ENCODE data around the gene TLCD2. TPM values are rescaled to one million over a fixed set of nuclear protein-coding genes. Genes with fewer than 3 reads are reported as not detected.
"Not testable (repeated sequence)": the region's sequence is repeated elsewhere in the genome, so short reads cannot be mapped to it uniquely, and the experiment has no call there.

Gene TLCD2
- total and polyA plus RNA-seq, 5 donors from 2014 or later, result 0.03 to 0.35 (median 0.17) TPM; not detected in 2

DNA sequence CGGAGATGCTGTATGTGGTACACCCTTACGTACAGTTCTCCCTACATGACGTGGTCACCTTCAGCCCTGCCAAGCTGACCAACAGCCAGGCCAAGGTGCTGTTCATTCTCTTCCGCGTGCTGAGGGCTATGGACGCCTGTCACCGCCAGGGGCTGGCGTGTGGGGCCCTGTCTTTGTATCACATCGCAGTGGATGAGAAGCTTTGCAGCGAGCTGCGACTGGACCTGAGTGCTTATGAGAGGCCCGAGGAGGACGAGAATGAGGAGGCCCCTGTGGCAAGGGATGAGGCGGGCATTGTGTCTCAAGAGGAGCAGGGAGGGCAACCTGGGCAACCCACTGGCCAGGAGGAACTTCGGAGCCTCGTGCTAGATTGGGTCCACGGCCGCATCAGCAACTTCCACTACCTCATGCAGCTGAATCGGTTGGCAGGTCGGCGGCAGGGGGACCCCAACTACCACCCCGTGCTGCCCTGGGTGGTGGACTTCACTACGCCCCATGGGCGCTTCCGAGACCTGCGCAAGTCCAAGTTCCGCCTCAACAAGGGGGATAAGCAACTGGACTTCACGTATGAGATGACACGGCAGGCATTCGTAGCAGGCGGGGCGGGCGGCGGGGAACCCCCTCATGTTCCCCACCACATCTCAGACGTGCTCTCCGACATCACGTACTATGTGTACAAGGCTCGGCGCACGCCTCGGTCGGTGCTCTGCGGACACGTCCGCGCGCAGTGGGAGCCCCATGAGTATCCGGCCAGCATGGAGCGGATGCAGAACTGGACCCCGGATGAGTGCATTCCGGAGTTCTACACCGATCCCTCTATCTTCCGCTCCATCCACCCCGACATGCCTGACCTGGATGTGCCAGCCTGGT lies 15.7 kb upstream of the TLCD2 start:
- H3K9me3 Mint-ChIP-seq, result no peaks in the 10 kb centered on the region
- Histone ChIP-seq H3K4me3 (ENCODE audit: low read depth, low read length) (peak overlapping the region; percentile 6), H3K9me3 (ENCODE audit: control insufficient read depth in 2 of 2, low read length in 2 of 2) (no peaks in the 10 kb centered on the region), H3K4me1 (ENCODE audit: control insufficient read depth, insufficient read depth, low read length, poor library complexity, severe bottlenecking) (peaks cover 55% of the 10 kb centered on the region), H3K36me3 (ENCODE audit: control insufficient read depth, insufficient read depth, low read length) (peaks cover 19% of the 10 kb centered on the region), H3K27ac (ENCODE audit: insufficient read depth, low read length, poor library complexity, severe bottlenecking) (no peak overlapping the region), H3K27me3 (ENCODE audit: control insufficient read depth, insufficient read depth, low read length) (no peaks in the 10 kb centered on the region)
- H3K4me1 Mint-ChIP-seq, result peaks cover 2 to 54% (median 14%) of the 10 kb centered on the region in 4 donors
- H3K27ac Mint-ChIP-seq, result peak overlapping the region in 2 of 3 donors; percentile 44 to 77
- H3K27me3 Mint-ChIP-seq, result no peaks in the 10 kb centered on the region
- ATAC-seq (ENCODE audit: low read depth in 2 of 2) (no peak), DNase-seq (no peak)
- peak overlapping the region; percentile 77 to 85 (median 82) for H3K4me3 Mint-ChIP-seq
- peaks cover 7% of the 10 kb centered on the region for H3K36me3 Mint-ChIP-seq

GRCh38 chr17:1724869-1725641 lies 14.9 kb upstream of the TLCD2 start:
- Histone ChIP-seq H3K27me3 (ENCODE audit: control insufficient read depth, insufficient read depth, low read length) (no peaks in the 10 kb centered on the region), H3K36me3 (ENCODE audit: control insufficient read depth, insufficient read depth, low read length) (peaks cover 17% of the 10 kb centered on the region), H3K4me3 (ENCODE audit: low read depth, low read length) (peak overlapping the region; percentile 6), H3K4me1 (ENCODE audit: control insufficient read depth, insufficient read depth, low read length, poor library complexity, severe bottlenecking) (peaks cover 59% of the 10 kb centered on the region), H3K27ac (ENCODE audit: insufficient read depth, low read length, poor library complexity, severe bottlenecking) (no peak overlapping the region), H3K9me3 (ENCODE audit: control insufficient read depth in 2 of 2, low read length in 2 of 2) (no peaks in the 10 kb centered on the region)
- Mint-ChIP-seq H3K36me3 (peaks cover 7% of the 10 kb centered on the region), H3K9me3 (no peaks in the 10 kb centered on the region), H3K27me3 (no peaks in the 10 kb centered on the region), H3K4me3 (peak overlapping the region; percentile 65 to 85 (median 82)), H3K27ac (peak overlapping the region in 2 of 3 donors; percentile 44 to 77), H3K4me1 (peaks cover 5 to 60% (median 18%) of the 10 kb centered on the region in 4 donors)
- ATAC-seq (ENCODE audit: low read depth in 2 of 2) (peak; percentile 41 to 60), DNase-seq (peak in 1 of 3 donors; percentile 37)

GRCh38 chr17:1724351-1724868 lies 14.2 kb upstream of the TLCD2 start, which contains the start of gene WDR81:
Gene WDR81 (plus strand): TSS chr17:1724704. CDS start chr17:1724960, 256 bp downstream.
- ATAC-seq (ENCODE audit: low read depth in 2 of 2) (peak; percentile 84), DNase-seq (peak; percentile 84 to 92 (median 85))
- peak within 1 kb of the TSS; percentile 85 to 93 (median 88) for H3K4me3 Mint-ChIP-seq
- Histone ChIP-seq H3K4me3 (ENCODE audit: low read depth, low read length) (peak within 1 kb of the TSS; percentile 6), H3K36me3 (ENCODE audit: control insufficient read depth, insufficient read depth, low read length) (peaks cover 16% of the 10 kb centered on the region), H3K27ac (ENCODE audit: insufficient read depth, low read length, poor library complexity, severe bottlenecking) (peak within 1 kb of the TSS; percentile 77), H3K9me3 (ENCODE audit: control insufficient read depth in 2 of 2, low read length in 2 of 2) (no peaks in the 10 kb centered on the region), H3K4me1 (ENCODE audit: control insufficient read depth, insufficient read depth, low read length, poor library complexity, severe bottlenecking) (peaks cover 59% of the 10 kb centered on the region), H3K27me3 (ENCODE audit: control insufficient read depth, insufficient read depth, low read length) (no peaks in the 10 kb centered on the region)
- peaks cover 2% of the 10 kb centered on the region for H3K36me3 Mint-ChIP-seq
- no peaks in the 10 kb centered on the region for H3K27me3 Mint-ChIP-seq
- peaks cover 5 to 54% (median 15%) of the 10 kb centered on the region in 4 donors for H3K4me1 Mint-ChIP-seq
- H3K27ac Mint-ChIP-seq, result peak within 1 kb of the TSS; percentile 65 to 85 (median 77)
- no peaks in the 10 kb centered on the region for H3K9me3 Mint-ChIP-seq

- H3K4me3 Mint-ChIP-seq, result peak overlapping the region in 1 of 4 donors; percentile 88
- H3K27ac Mint-ChIP-seq, result peak overlapping the region in 2 of 3 donors; percentile 14 to 88
- H3K4me1 ChIP-seq (ENCODE audit: control insufficient read depth, insufficient read depth, low read length, poor library complexity, severe bottlenecking), result peaks cover 55% of the 10 kb centered on the region
- DNase-seq; H3K9me3 Mint-ChIP-seq; H3K4me3 ChIP-seq (ENCODE audit: low read depth, low read length); H3K27me3 ChIP-seq (ENCODE audit: control insufficient read depth, insufficient read depth, low read length); H3K9me3 ChIP-seq (ENCODE audit: control insufficient read depth in 2 of 2, low read length in 2 of 2); H3K27me3 Mint-ChIP-seq; H3K36me3 Mint-ChIP-seq; ATAC-seq (ENCODE audit: low read depth in 2 of 2); H3K36me3 ChIP-seq (ENCODE audit: control insufficient read depth, insufficient read depth, low read length); H3K27ac ChIP-seq (ENCODE audit: insufficient read depth, low read length, poor library complexity, severe bottlenecking): not testable (repeated sequence)
- H3K4me1 Mint-ChIP-seq, result peaks cover 5 to 52% (median 20%) of the 10 kb centered on the region in 4 donors
Observed at GRCh38 chr17:1722022-1722421, 11.8 kb upstream of the TLCD2 start.

GRCh38 chr17:1720856-1721386 lies 10.7 kb upstream of the TLCD2 start:
- H3K4me3 ChIP-seq (ENCODE audit: low read depth, low read length), result no peak overlapping the region
- H3K4me1 Mint-ChIP-seq, result peaks cover 5 to 55% (median 21%) of the 10 kb centered on the region in 4 donors
- ATAC-seq (ENCODE audit: low read depth in 2 of 2) (no peak), DNase-seq (peak; percentile 56 to 82 (median 72))
- H3K9me3 Mint-ChIP-seq, result no peaks in the 10 kb centered on the region
- H3K27me3 ChIP-seq (ENCODE audit: control insufficient read depth, insufficient read depth, low read length), result no peaks in the 10 kb centered on the region
- H3K36me3 Mint-ChIP-seq, result no peaks in the 10 kb centered on the region
- no peaks in the 10 kb centered on the region for H3K9me3 ChIP-seq (ENCODE audit: control insufficient read depth in 2 of 2, low read length in 2 of 2)
- H3K27ac Mint-ChIP-seq, result peak overlapping the region in 2 of 3 donors; percentile 20 to 88
- H3K27me3 Mint-ChIP-seq, result peaks cover 7% of the 10 kb centered on the region
- H3K4me1 ChIP-seq (ENCODE audit: control insufficient read depth, insufficient read depth, low read length, poor library complexity, severe bottlenecking), result peaks cover 50% of the 10 kb centered on the region
- peak overlapping the region; percentile 35 to 91 (median 68) for H3K4me3 Mint-ChIP-seq
- H3K36me3 ChIP-seq (ENCODE audit: control insufficient read depth, insufficient read depth, low read length), result no peaks in the 10 kb centered on the region
- no peak overlapping the region for H3K27ac ChIP-seq (ENCODE audit: insufficient read depth, low read length, poor library complexity, severe bottlenecking)

DNA sequence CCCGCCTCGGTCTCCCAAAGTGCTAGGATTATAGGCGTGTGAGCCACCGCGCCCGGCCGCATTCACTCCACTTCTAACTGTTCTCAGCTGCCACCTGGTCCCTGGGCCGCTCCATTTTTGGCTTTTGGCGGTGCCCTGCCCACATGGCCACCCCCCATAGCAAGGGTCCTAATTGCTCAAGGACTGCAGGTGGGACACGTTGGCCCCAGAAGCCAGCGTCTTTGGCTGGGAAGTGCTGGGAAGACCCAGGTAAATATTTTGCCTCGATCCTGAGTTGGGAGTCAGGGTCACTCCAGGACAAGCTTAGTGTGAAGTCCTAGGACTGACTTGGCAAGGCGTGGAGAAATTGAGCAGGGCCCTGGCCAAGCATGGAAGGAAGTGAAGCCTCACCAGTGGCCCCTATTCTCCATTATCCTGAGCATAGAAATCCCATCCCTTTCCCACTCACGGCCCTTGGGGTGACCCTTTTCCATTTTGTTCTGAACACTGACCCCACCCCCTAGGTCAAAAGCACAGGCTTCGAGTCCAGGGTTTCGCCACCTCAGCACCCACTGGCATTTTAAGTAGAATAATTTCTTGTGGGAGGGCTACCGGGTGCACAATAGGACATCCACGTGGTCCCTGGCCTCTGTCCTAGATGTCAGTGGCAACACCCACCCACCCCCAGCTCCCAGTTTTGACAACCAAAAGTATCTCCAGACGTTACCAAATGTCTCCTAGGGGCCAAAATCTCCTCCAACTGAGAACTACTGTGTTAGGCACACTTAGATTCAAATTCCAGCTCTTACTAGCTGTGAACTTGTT lies 8.4 kb upstream of the TLCD2 start:
- Mint-ChIP-seq H3K4me3 (peak overlapping the region in 2 of 4 donors; percentile 51 to 52), H3K36me3 (no peaks in the 10 kb centered on the region), H3K4me1 (peaks cover 5 to 45% (median 17%) of the 10 kb centered on the region in 4 donors), H3K27me3 (peaks cover 13% of the 10 kb centered on the region), H3K9me3 (no peaks in the 10 kb centered on the region), H3K27ac (no peak overlapping the region)
- ATAC-seq (ENCODE audit: low read depth in 2 of 2) (no peak), DNase-seq (no peak)
- Histone ChIP-seq H3K9me3 (ENCODE audit: control insufficient read depth in 2 of 2, low read length in 2 of 2) (no peaks in the 10 kb centered on the region), H3K4me1 (ENCODE audit: control insufficient read depth, insufficient read depth, low read length, poor library complexity, severe bottlenecking) (peaks cover 48% of the 10 kb centered on the region), H3K36me3 (ENCODE audit: control insufficient read depth, insufficient read depth, low read length) (no peaks in the 10 kb centered on the region), H3K27ac (ENCODE audit: insufficient read depth, low read length, poor library complexity, severe bottlenecking) (no peak overlapping the region), H3K27me3 (ENCODE audit: control insufficient read depth, insufficient read depth, low read length) (no peaks in the 10 kb centered on the region), H3K4me3 (ENCODE audit: low read depth, low read length) (no peak overlapping the region)

All from CD4-positive, CD25-positive, alpha-beta regulatory T cell (primary cell).